A673 (cell line): ENCODE results near the gene XRCC4. TPM values are rescaled to one million over a fixed set of nuclear protein-coding genes. Genes with fewer than 3 reads are reported as not detected.

ENCODE experiments used
- BruUV-seq: library from RNA; stranded (reverse); fragments of 400-500 nt; replicated peaks from 2 replicates; lab custom pipeline; 2021; lab: Mats Ljungman, UMichigan
- CTCF ChIA-PET: fragments of 300-600 bp; sonication (Branson Sonifier 250); formaldehyde crosslinking; loops from one replicate; lab custom pipeline; 2022; ENCODE audit warnings: antibody characterized with exemption; lab: Charles Lee
- POLR2A ChIA-PET: fragments of 300-600 bp; sonication (Branson Sonifier 250); formaldehyde crosslinking; loops from one replicate; lab custom pipeline; 2022; ENCODE audit warnings: antibody characterized with exemption; ENCODE audit not compliant: low non-redundant PET; lab: Charles Lee
- DNase-seq: peaks from one replicate; pipeline ENCODE4 v3.0.0-alpha.2; 2015; ENCODE audit warnings: low spot score
- H3K27ac ChIP-seq: fragments of 200-600 bp; sonication (generic); 2 replicates; pipeline ENCODE4 v1.5.1; 2016; ENCODE audit warnings: mixed run types, low read depth, mild to moderate bottlenecking, mixed read lengths, antibody characterized with exemption, low read length; ENCODE audit not compliant: poor library complexity, severe bottlenecking
- H3K27me3 ChIP-seq: fragments of 200-600 bp; sonication (generic); replicated peaks from 2 replicates; pipeline ENCODE4 v1.6.1; 2017; ENCODE audit warnings: mixed run types, low read depth, mild to moderate bottlenecking, mixed read lengths, antibody characterized with exemption, low read length; ENCODE audit not compliant: insufficient read depth, poor library complexity
- H3K36me3 ChIP-seq: fragments of 200-600 bp; sonication (generic); 2 replicates; pipeline ENCODE4 v1.6.1; 2016; ENCODE audit warnings: mixed run types, mild to moderate bottlenecking, mixed read lengths, antibody characterized with exemption, low read length; ENCODE audit not compliant: insufficient read depth, poor library complexity, severe bottlenecking
- H3K4me1 ChIP-seq: fragments of 200-600 bp; sonication (generic); 2 replicates; pipeline ENCODE4 v1.6.1; 2017; ENCODE audit warnings: mixed run types, mild to moderate bottlenecking, mixed read lengths, antibody characterized with exemption, low read length; ENCODE audit not compliant: insufficient read depth, poor library complexity, severe bottlenecking
- H3K4me3 ChIP-seq: fragments of 200-600 bp; sonication (generic); 2 replicates; pipeline ENCODE4 v1.5.1; 2016; ENCODE audit warnings: low read depth, mixed run types, mild to moderate bottlenecking, mixed read lengths, low read length; ENCODE audit not compliant: poor library complexity, severe bottlenecking
- H3K9me3 ChIP-seq: fragments of 200-600 bp; sonication (generic); 2 replicates; pipeline ENCODE4 v1.6.1; 2016; ENCODE audit warnings: mixed run types, low read depth, mild to moderate bottlenecking, mixed read lengths, antibody characterized with exemption, low read length; ENCODE audit not compliant: poor library complexity, severe bottlenecking
- EZH2 ChIP-seq: fragments of 200-600 bp; sonication (generic); IDR thresholded peaks from 2 replicates; pipeline ENCODE4 v1.6.1; 2017; ENCODE audit warnings: borderline replicate concordance, low read depth, mild to moderate bottlenecking, mixed read lengths, antibody characterized with exemption, low read length; ENCODE audit not compliant: poor library complexity, severe bottlenecking
- intact Hi-C: fragments of 100-400 bp; cut with micrococcal nuclease; formaldehyde crosslinking; loops from one replicate; pipeline ENCODE4 v1.10.0; 2022; ENCODE audit not compliant: unreplicated experiment
- total RNA-seq: library from RNA; stranded (reverse); gene quantifications from 2 replicates; pipeline ENCODE4 v1.2.3, GENCODE V29; 2021
- TF ChIP-seq, protein P1 (sequence below): fragments of 300-800, 200-600 bp; sonication (generic); conservative IDR thresholded peaks from 2 replicates; pipeline ENCODE4 v1.5.1; 2017; ENCODE audit warnings: low read depth, mild to moderate bottlenecking, antibody characterized with exemption, low read length, moderate library complexity, mixed read lengths

Gene XRCC4
- total RNA-seq, 1 experiment from 2014 or later = 8.1 TPM

- TF ChIP-seq EZH2 = no peak
- TF ChIP-seq, protein P1, sequence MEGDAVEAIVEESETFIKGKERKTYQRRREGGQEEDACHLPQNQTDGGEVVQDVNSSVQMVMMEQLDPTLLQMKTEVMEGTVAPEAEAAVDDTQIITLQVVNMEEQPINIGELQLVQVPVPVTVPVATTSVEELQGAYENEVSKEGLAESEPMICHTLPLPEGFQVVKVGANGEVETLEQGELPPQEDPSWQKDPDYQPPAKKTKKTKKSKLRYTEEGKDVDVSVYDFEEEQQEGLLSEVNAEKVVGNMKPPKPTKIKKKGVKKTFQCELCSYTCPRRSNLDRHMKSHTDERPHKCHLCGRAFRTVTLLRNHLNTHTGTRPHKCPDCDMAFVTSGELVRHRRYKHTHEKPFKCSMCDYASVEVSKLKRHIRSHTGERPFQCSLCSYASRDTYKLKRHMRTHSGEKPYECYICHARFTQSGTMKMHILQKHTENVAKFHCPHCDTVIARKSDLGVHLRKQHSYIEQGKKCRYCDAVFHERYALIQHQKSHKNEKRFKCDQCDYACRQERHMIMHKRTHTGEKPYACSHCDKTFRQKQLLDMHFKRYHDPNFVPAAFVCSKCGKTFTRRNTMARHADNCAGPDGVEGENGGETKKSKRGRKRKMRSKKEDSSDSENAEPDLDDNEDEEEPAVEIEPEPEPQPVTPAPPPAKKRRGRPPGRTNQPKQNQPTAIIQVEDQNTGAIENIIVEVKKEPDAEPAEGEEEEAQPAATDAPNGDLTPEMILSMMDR = no peak
- no peak for DNase-seq
Observed at GRCh38 chr5:83281658-83282057, 204.3 kb downstream of the XRCC4 start.

GRCh38 chr5:83283761-83284160 lies 206.4 kb downstream of the XRCC4 start:
- TF ChIP-seq, protein P1 = no peak
- no peak for TF ChIP-seq EZH2
- no peak for DNase-seq
- ChIA-PET CTCF (no interaction called here), POLR2A (no interaction called here)
- Histone ChIP-seq H3K4me1 (no peaks in the 10 kb centered on the region), H3K36me3 (no peaks in the 10 kb centered on the region), H3K9me3 (no peaks in the 10 kb centered on the region), H3K4me3 (no peak overlapping the region), H3K27me3 (no peaks in the 10 kb centered on the region), H3K27ac (no peak overlapping the region)
- intact Hi-C loops = no loop called here
- no TSS peak for BruUV-seq

More at GRCh38 chr5:83281658-83282057, 204.3 kb downstream of the XRCC4 start:
- POLR2A ChIA-PET = no interaction called here
- Histone ChIP-seq H3K27ac (no peak overlapping the region), H3K4me1 (no peaks in the 10 kb centered on the region), H3K27me3 (no peaks in the 10 kb centered on the region), H3K36me3 (no peaks in the 10 kb centered on the region), H3K9me3 (no peaks in the 10 kb centered on the region), H3K4me3 (no peak overlapping the region)
- BruUV-seq = no TSS peak
- CTCF ChIA-PET = no interaction called here
- intact Hi-C loops = no loop called here

DNA sequence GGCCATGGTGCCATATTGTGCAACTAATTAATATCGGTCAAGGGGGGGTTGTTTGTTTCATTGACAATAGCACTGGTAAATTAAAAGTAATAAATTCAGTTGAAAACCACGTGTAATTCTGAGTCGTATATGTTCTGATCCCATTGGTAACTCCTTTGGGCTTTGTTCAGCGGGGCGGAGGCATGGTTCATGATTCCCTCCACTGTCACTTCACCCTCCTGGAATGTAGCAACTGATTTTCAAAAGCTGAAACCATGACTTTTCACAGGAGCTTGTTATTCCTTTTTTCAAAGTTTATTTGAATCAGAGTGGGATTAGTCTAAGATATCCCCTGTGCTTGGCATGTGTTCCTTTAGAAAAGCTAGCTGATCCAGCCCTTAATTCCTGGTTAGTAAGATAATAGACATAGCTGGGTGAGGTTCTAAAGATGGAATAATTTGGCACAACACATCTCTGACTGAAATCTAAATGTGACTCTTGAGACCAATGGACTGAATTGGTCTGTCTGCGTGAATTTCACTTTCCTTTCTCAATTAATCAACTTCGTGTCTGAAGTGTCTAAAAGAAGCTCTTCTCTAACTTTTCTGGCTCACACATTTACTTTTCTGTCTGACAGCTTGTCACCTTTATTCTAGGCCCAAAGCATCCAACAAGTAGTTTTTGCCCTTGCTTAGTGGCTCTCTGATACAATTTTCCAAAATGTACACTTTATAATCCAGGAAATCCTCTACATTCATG lies 208.5 kb downstream of the XRCC4 start:
- no TSS peak for BruUV-seq
- no peak for TF ChIP-seq EZH2
- TF ChIP-seq, protein P1 = no peak
- ChIA-PET CTCF (no interaction called here), POLR2A (no interaction called here)
- Histone ChIP-seq H3K27me3 (no peaks in the 10 kb centered on the region), H3K4me1 (no peaks in the 10 kb centered on the region), H3K9me3 (no peaks in the 10 kb centered on the region), H3K4me3 (no peak overlapping the region), H3K27ac (no peak overlapping the region), H3K36me3 (no peaks in the 10 kb centered on the region)
- intact Hi-C loops = no loop called here
- DNase-seq = no peak
